ENCODE data around the gene CA10. TPM values are rescaled to one million over a fixed set of nuclear protein-coding genes. Genes with fewer than 3 reads are reported as not detected.

The CA10 gene
- total and polyA plus RNA-seq, 4 donors, result 30.0 to 130 (median 99.2) TPM

DNA sequence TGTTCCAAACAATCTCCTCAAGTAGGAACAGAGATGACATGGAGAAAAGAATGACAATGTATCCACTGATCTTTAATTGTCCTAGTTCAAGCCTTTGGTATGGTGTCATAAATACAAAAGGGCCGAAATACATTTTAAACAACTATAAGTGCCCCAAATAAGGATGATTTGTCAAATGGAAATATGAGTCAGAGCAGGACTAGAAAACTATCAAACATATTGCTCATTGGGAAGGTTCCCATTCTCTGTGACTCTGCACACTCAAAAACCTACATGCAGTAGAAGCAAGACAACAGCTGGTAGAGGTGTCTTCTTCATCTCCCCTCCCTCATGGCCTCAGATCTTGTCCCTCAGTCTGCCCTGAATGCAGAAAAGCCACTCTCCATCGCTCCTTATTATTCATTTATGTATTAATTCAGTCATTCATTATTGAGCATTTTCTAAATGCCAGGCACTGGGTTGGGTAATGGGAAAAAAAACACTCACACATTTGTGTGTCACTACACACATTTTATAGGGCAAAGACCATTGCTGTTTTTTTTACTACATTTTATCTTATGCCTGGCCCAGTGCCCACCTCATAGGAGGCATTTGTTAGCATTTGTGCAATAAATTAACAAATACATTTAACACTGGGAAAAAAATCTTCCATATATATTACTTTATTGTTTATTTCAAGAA, 10.1 kb downstream of the CA10 start:
- Histone ChIP-seq H3K27me3 (ENCODE audit: control insufficient read depth, insufficient read depth, low read length) (no peaks in the 10 kb centered on the region), H3K9me3 (ENCODE audit: control insufficient read depth, insufficient read depth, low read length) (no peaks in the 10 kb centered on the region), H3K4me1 (ENCODE audit: control insufficient read depth, insufficient read depth, low read length) (no peaks in the 10 kb centered on the region), H3K36me3 (ENCODE audit: control insufficient read depth, insufficient read depth, low read length) (no peaks in the 10 kb centered on the region), H3K27ac (ENCODE audit: low read depth, low read length) (no peak overlapping the region), H3K4me3 (ENCODE audit: low read depth, low read length) (no peak overlapping the region)
- no peak for DNase-seq (ENCODE audit: low read depth in 4 of 6, low spot score in 6 of 6)
- WGBS (ENCODE audit: insufficient coverage), result no CpG with 5 or more reads among the region's 2 CpGs

DNA sequence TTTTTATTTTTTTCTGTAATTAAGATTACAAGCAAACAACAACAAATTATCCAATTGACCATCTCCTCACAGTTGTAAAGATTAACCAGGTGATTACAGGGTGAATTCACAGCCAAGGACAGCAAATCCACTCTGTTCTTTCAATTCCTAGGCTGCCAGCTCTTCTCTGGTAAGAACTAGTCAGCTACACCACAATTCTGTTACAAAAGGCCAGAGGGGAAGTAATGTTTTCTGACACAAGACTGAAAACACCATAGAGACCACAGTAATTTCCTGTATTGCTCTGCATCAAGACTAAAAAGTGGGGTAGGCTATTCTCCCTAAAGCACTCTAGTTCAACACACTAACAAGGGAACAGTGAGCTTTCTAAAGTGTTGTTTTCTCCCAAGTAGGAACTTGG, 10.6 kb downstream of the CA10 start:
- DNase-seq (ENCODE audit: low read depth in 4 of 6, low spot score in 6 of 6), result no peak
- Histone ChIP-seq H3K27me3 (ENCODE audit: control insufficient read depth, insufficient read depth, low read length) (no peaks in the 10 kb centered on the region), H3K9me3 (ENCODE audit: control insufficient read depth, insufficient read depth, low read length) (no peaks in the 10 kb centered on the region), H3K4me1 (ENCODE audit: control insufficient read depth, insufficient read depth, low read length) (no peaks in the 10 kb centered on the region), H3K4me3 (ENCODE audit: low read depth, low read length) (no peak overlapping the region), H3K36me3 (ENCODE audit: control insufficient read depth, insufficient read depth, low read length) (no peaks in the 10 kb centered on the region), H3K27ac (ENCODE audit: low read depth, low read length) (no peak overlapping the region)

DNA sequence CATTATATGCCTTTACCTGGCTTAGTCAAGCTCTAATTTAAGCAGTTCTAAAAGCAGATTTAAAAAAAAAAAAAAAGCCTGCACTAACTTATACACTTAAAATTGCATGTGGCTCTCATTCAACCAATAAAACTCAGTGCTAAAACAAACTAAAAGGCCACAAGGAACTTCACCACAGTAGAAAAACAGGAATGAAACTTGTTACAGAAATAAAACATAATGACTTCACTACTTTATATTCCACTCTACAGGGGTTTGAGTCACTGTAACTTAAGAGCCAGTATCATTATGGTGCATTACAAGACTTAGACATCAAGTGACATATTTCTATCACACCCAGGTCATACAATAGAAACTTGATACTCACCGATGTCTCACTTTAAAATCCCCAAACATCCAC, 11.1 kb downstream of the CA10 start:
- Histone ChIP-seq H3K27me3 (ENCODE audit: control insufficient read depth, insufficient read depth, low read length) (no peaks in the 10 kb centered on the region), H3K9me3 (ENCODE audit: control insufficient read depth, insufficient read depth, low read length) (no peaks in the 10 kb centered on the region), H3K36me3 (ENCODE audit: control insufficient read depth, insufficient read depth, low read length) (no peaks in the 10 kb centered on the region), H3K27ac (ENCODE audit: low read depth, low read length) (no peak overlapping the region), H3K4me1 (ENCODE audit: control insufficient read depth, insufficient read depth, low read length) (no peaks in the 10 kb centered on the region), H3K4me3 (ENCODE audit: low read depth, low read length) (no peak overlapping the region)
- WGBS (ENCODE audit: insufficient coverage), result no CpG with 5 or more reads among the region's 1 CpG
- no peak for DNase-seq (ENCODE audit: low read depth in 4 of 6, low spot score in 6 of 6)

DNA sequence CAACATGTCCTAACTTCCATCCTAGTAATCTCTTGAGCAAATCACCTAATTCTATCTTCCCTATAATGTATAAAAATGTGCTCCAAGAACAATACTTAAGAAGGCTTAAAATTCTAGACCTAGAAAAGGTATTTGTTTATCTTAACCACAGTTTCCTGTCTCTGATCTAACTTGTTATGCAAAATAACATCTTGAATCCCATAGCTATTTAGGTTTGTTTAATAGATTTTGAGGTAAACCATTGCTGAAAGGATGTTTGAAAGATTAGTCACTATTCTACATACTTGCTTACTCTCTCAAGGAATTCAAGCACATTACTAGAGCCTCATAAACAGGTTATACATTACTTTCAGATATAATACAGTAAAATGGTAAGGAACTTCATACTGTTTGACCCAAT, 13.0 kb downstream of the CA10 start:
- no peak overlapping the region for H3K27ac ChIP-seq (ENCODE audit: low read depth, low read length)

DNA sequence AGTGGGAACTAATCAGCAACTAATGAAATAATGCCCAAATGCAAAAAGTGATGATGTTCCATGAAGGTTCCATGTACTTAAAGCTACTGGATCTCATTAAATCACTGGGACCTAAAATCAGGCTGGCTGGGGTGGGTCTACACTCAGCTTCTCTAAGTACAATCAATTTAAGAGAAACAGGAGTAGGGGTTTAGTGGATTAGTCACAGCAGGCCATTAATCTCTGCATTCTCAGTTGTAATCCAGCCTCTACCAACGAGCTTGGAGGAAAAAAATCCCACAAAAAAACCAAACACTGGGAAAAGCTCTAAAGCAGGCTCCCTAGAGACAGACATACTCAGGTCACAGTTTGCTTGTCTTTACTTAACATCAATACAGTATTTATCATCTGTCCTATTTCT, 15.0 kb downstream of the CA10 start:
- Histone ChIP-seq H3K27ac (ENCODE audit: low read depth, low read length) (no peak overlapping the region), H3K36me3 (ENCODE audit: control insufficient read depth, insufficient read depth, low read length) (no peaks in the 10 kb centered on the region), H3K27me3 (ENCODE audit: control insufficient read depth, insufficient read depth, low read length) (no peaks in the 10 kb centered on the region), H3K4me3 (ENCODE audit: low read depth, low read length) (no peak overlapping the region), H3K4me1 (ENCODE audit: control insufficient read depth, insufficient read depth, low read length) (peaks cover 3% of the 10 kb centered on the region), H3K9me3 (ENCODE audit: control insufficient read depth, insufficient read depth, low read length) (no peaks in the 10 kb centered on the region)
- peak in 1 of 6 donors; percentile 28 for DNase-seq (ENCODE audit: low read depth in 4 of 6, low spot score in 6 of 6)
- 22% methylated on average over 1 of the region's 1 CpG for WGBS (ENCODE audit: insufficient coverage)

More for the DNA sequence above, 13.0 kb downstream of the CA10 start:
- no peak overlapping the region for H3K4me3 ChIP-seq (ENCODE audit: low read depth, low read length)
- H3K4me1 ChIP-seq (ENCODE audit: control insufficient read depth, insufficient read depth, low read length), result peaks cover 2% of the 10 kb centered on the region
- DNase-seq (ENCODE audit: low read depth in 4 of 6, low spot score in 6 of 6), result no peak
- H3K27me3 ChIP-seq (ENCODE audit: control insufficient read depth, insufficient read depth, low read length), result no peaks in the 10 kb centered on the region
- H3K36me3 ChIP-seq (ENCODE audit: control insufficient read depth, insufficient read depth, low read length), result no peaks in the 10 kb centered on the region
- H3K9me3 ChIP-seq (ENCODE audit: control insufficient read depth, insufficient read depth, low read length), result no peaks in the 10 kb centered on the region

DNA sequence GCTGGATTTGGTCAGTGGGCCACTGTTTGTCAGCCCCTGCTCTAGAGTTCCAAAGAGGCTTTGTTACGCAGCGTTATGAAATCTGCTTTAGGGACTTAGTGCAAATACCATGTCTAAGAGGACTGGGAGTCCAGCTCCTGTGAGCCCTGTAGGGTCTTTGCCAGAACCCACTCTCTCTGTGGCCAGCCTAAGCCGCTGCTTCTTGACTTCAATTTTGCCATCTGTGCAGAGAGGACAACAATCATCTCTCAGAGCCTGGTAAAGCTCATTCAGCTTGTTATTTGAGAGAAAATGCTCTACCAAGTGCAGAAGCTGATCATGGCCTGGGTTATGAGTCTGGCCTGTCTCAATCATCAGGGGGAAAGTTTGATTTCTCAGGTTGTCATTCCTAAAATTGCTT, 17.9 kb downstream of the CA10 start:
- Histone ChIP-seq H3K4me3 (ENCODE audit: low read depth, low read length) (no peak overlapping the region), H3K4me1 (ENCODE audit: control insufficient read depth, insufficient read depth, low read length) (peaks cover 3% of the 10 kb centered on the region)
- WGBS (ENCODE audit: insufficient coverage), result 80% methylated on average over 3 of the region's 3 CpGs

DNA sequence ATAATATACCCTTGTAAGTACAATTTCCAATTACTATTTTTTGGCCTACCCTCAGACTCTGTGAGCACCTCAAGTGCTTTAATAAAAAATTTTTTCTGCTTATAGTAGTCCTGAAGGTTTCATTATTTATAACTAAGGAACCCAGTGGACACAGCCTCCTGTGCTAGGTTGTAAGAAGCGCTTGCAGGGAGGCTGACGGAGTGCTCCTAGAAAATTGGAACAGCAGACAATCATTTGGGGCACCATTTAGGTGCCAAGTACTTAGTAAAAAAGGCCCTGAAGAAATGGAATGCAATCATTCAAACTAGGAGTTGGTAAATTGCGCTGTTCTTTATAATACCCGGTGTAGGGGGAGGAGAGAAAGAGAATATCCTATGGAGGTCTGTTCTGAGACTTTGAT, 19.8 kb downstream of the CA10 start:
- WGBS (ENCODE audit: insufficient coverage), result 80% methylated on average over 3 of the region's 4 CpGs
- no peak overlapping the region for H3K27ac ChIP-seq (ENCODE audit: low read depth, low read length)
- DNase-seq (ENCODE audit: low read depth in 4 of 6, low spot score in 6 of 6), result peak in 1 of 6 donors; percentile 31

More for the DNA sequence above, 17.9 kb downstream of the CA10 start:
- Histone ChIP-seq H3K27me3 (ENCODE audit: control insufficient read depth, insufficient read depth, low read length) (no peaks in the 10 kb centered on the region), H3K36me3 (ENCODE audit: control insufficient read depth, insufficient read depth, low read length) (no peaks in the 10 kb centered on the region), H3K27ac (ENCODE audit: low read depth, low read length) (no peak overlapping the region), H3K9me3 (ENCODE audit: control insufficient read depth, insufficient read depth, low read length) (no peaks in the 10 kb centered on the region)
- DNase-seq (ENCODE audit: low read depth in 4 of 6, low spot score in 6 of 6), result no peak

DNA sequence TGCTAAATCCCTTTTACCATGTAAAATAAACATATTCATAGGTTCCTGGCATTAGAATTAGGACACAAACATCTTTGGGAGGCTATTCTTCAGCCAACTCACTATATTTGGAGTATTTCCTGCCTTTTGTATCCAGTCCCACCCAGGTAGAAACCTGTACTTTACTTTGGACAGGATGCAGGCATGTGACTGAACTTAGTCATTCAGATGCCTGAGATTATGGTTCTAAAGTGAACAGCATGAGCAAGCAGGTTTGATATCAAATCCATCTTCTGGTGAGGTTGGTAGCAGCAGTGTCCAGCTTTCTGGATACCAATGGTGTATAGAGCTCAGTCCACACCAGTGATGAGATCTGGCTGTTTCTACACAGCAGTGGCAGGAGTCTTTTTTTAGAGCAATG, 20.2 kb downstream of the CA10 start:
- Histone ChIP-seq H3K27me3 (ENCODE audit: control insufficient read depth, insufficient read depth, low read length) (no peaks in the 10 kb centered on the region), H3K9me3 (ENCODE audit: control insufficient read depth, insufficient read depth, low read length) (no peaks in the 10 kb centered on the region), H3K4me1 (ENCODE audit: control insufficient read depth, insufficient read depth, low read length) (peaks cover 6% of the 10 kb centered on the region), H3K4me3 (ENCODE audit: low read depth, low read length) (no peak overlapping the region), H3K36me3 (ENCODE audit: control insufficient read depth, insufficient read depth, low read length) (no peaks in the 10 kb centered on the region), H3K27ac (ENCODE audit: low read depth, low read length) (no peak overlapping the region)
- no peak for DNase-seq (ENCODE audit: low read depth in 4 of 6, low spot score in 6 of 6)

More for the DNA sequence above, 19.8 kb downstream of the CA10 start:
- Histone ChIP-seq H3K9me3 (ENCODE audit: control insufficient read depth, insufficient read depth, low read length) (no peaks in the 10 kb centered on the region), H3K36me3 (ENCODE audit: control insufficient read depth, insufficient read depth, low read length) (no peaks in the 10 kb centered on the region), H3K27me3 (ENCODE audit: control insufficient read depth, insufficient read depth, low read length) (no peaks in the 10 kb centered on the region), H3K4me1 (ENCODE audit: control insufficient read depth, insufficient read depth, low read length) (peaks cover 6% of the 10 kb centered on the region), H3K4me3 (ENCODE audit: low read depth, low read length) (no peak overlapping the region)

DNA sequence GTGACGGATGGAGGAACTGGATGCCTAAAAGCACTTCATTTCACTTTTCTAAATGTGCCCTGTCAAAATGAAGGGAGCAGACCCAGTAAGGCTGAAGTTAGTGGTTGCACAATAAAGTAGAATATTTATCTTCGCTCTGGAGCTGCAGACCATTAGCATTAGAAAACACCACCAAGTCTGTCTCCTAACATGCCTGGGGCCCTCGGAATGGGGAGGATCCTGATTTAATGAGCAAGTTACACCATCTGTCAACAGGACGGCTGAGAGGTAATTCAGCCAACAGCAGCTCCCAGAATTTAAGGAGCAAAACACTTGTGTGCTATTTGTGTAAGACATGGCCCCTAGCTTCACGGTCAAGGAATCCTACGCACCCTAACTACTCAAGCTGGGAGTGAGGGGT, 22.3 kb downstream of the CA10 start:
- 20% methylated on average over 3 of the region's 6 CpGs for WGBS (ENCODE audit: insufficient coverage)
- DNase-seq (ENCODE audit: low read depth in 4 of 6, low spot score in 6 of 6), result peak in 2 of 6 donors; percentile 50 to 61
- H3K27me3 ChIP-seq (ENCODE audit: control insufficient read depth, insufficient read depth, low read length), result no peaks in the 10 kb centered on the region
- no peaks in the 10 kb centered on the region for H3K36me3 ChIP-seq (ENCODE audit: control insufficient read depth, insufficient read depth, low read length)
- H3K4me1 ChIP-seq (ENCODE audit: control insufficient read depth, insufficient read depth, low read length), result peaks cover 6% of the 10 kb centered on the region
- H3K9me3 ChIP-seq (ENCODE audit: control insufficient read depth, insufficient read depth, low read length), result no peaks in the 10 kb centered on the region
- H3K4me3 ChIP-seq (ENCODE audit: low read depth, low read length), result no peak overlapping the region
- no peak overlapping the region for H3K27ac ChIP-seq (ENCODE audit: low read depth, low read length)

DNA sequence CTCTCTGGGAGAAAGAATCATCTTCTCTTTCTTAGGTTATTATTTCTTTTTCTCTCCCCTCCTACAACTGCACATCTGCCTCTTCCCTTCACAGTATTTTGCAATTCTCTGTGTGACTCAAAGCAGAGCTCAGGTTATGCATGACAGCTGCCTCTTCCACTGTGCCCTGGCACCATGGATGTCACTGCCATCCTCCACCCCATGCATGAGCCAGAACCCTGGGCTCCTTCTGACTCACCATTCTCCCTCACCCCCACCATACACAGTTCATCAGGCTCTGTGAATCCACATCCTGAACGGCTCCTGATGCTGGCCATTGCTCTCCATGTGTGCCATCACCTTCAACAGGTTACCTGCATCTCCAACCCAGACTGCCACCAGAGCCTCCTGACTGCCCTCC, 23.9 kb downstream of the CA10 start:
- no peak for DNase-seq (ENCODE audit: low read depth in 4 of 6, low spot score in 6 of 6)

More for the DNA sequence above, 23.9 kb downstream of the CA10 start:
- Histone ChIP-seq H3K9me3 (ENCODE audit: control insufficient read depth, insufficient read depth, low read length) (no peaks in the 10 kb centered on the region), H3K27ac (ENCODE audit: low read depth, low read length) (no peak overlapping the region), H3K27me3 (ENCODE audit: control insufficient read depth, insufficient read depth, low read length) (no peaks in the 10 kb centered on the region), H3K4me3 (ENCODE audit: low read depth, low read length) (no peak overlapping the region), H3K36me3 (ENCODE audit: control insufficient read depth, insufficient read depth, low read length) (no peaks in the 10 kb centered on the region), H3K4me1 (ENCODE audit: control insufficient read depth, insufficient read depth, low read length) (peaks cover 3% of the 10 kb centered on the region)
- WGBS (ENCODE audit: insufficient coverage), result 78% methylated on average over 1 of the region's 1 CpG
